Right lobe of liver (tissue), 6 donors: ENCODE results near the gene HHAT. TPM values are rescaled to one million over a fixed set of nuclear protein-coding genes. Genes with fewer than 3 reads are reported as not detected.

ENCODE experiments used
- ATAC-seq, 4 donors: fragments of 200-7000 bp; cut with Tn5 transposase; one replicate each; pipeline ENCODE4 v1.9.1; 2020; ENCODE audit warnings: mild to moderate bottlenecking in 4 of 4, moderate library complexity in 4 of 4
- DNase-seq, 3 donors: peaks; one replicate each; pipeline ENCODE4 v3.0.0-alpha.2; 2020
- H3K27ac ChIP-seq, 3 donors: fragments of 200-600 bp; one replicate each; pipeline ENCODE4 v1.8.0; 2022
- H3K27me3 ChIP-seq, 2 donors: fragments of 200-600 bp; one replicate each; pipeline ENCODE4 v1.8.0; 2022
- H3K36me3 ChIP-seq, 4 donors: fragments of 200-600 bp; sonication (generic) in 1 of 4; one replicate each; pipeline versions ENCODE4 v1.5.1 to v1.8.0; 2017 to 2022; ENCODE audit warnings: control low read depth in 1 of 4
- H3K4me1 ChIP-seq, 4 donors: fragments of 200-600 bp; sonication (generic) in 1 of 4; one replicate each; pipeline versions ENCODE4 v1.5.1 to v1.8.0; 2017 to 2022; ENCODE audit warnings: control low read depth in 1 of 4
- H3K4me3 ChIP-seq, 3 donors: fragments of 200-600 bp; one replicate each; pipeline ENCODE4 v1.8.0; 2022
- H3K9me3 ChIP-seq, 4 donors: fragments of 200-600 bp; sonication (generic) in 1 of 4; one replicate each; pipeline versions ENCODE4 v1.5.1 to v1.8.0; 2017 to 2022; ENCODE audit warnings: control low read depth in 1 of 4
- CTCF ChIP-seq, 4 donors: fragments of 200-600 bp in 3 of 4; fragments of 450-650 bp in 1 of 4; IDR thresholded peaks; one replicate each; pipeline versions ENCODE4 v1.5.1 to v1.8.0; 2016 to 2022; ENCODE audit warnings: antibody characterized with exemption in 4 of 4, mild to moderate bottlenecking in 2 of 4
- POLR2A ChIP-seq: fragments of 450-650 bp; IDR thresholded peaks from one replicate; pipeline ENCODE4 v1.6.1; 2017; ENCODE audit warnings: antibody characterized with exemption, mild to moderate bottlenecking
- WGBS: methylation state at CpG from one replicate; pipeline ENCODE4 v1.1.6; 2018; ENCODE audit warnings: low coverage, low lambda C conversion rate; ENCODE audit not compliant: insufficient coverage; ENCODE audit errors: missing lambda C conversion rate; 5-methylcytosine and 5-hydroxymethylcytosine counted together
- intact Hi-C, 2 donors: fragments of 100-400 bp; cut with DNase I; formaldehyde crosslinking; loops; one replicate each; pipeline versions ENCODE4 v1.11.2 to v1.14.1; 2022
- total RNA-seq, 6 experiments: library from RNA; depleted of rRNA in 2 of 6; stranded (reverse); fragments of >200 nt in 2 of 6; fragmentation: NEBNext Ultra II Directional in 3 of 6; extraction: Animal tissue kit (Norgen Biotek cat#: 25700) in 3 of 6; gene quantifications; one replicate each; pipeline versions ENCODE4 v1.1.0 to v1.2.4, GENCODE V29; 2016 to 2023
- donor health status: DM: no; HTN: yes; CAD: no.
- donor health status: DM: no; HTN: no; CAD: no.
- donor health status: DM: no; HTN: no; CAD: no.
- donor health status: DM: no; HTN: yes; CAD: no.
- donor health status: DM: no; HTN: yes; CAD: no.

HHAT gene
- total RNA-seq, 6 experiments from 2014 or later: 2.2 to 4.1 (median 2.7) TPM

- Histone ChIP-seq H3K36me3 (no peaks in the 10 kb centered on the region), H3K9me3 (no peaks in the 10 kb centered on the region), H3K4me3 (no peak overlapping the region), H3K4me1 (peaks cover 0 to 11% (median 5%) of the 10 kb centered on the region in 4 donors), H3K27ac (no peak overlapping the region), H3K27me3 (no peaks in the 10 kb centered on the region)
- intact Hi-C loops: no loop called here
- ATAC-seq (peak; percentile 50 to 85 (median 69)), DNase-seq (no peak)
- no peak for TF ChIP-seq POLR2A
- TF ChIP-seq CTCF (IDR thresholded peaks at IDR 0.05): no peak
- 54% methylated on average over 3 of the region's 3 CpGs for WGBS
Measured at GRCh38 chr1:210686841-210687240, 358.1 kb downstream of the HHAT start.

GRCh38 chr1:210687582-210688279 is 359.0 kb downstream of the HHAT start:
- Histone ChIP-seq H3K4me1 (peaks cover 0 to 11% (median 5%) of the 10 kb centered on the region in 4 donors), H3K27ac (no peak overlapping the region), H3K9me3 (no peaks in the 10 kb centered on the region), H3K27me3 (no peaks in the 10 kb centered on the region), H3K4me3 (no peak overlapping the region), H3K36me3 (no peaks in the 10 kb centered on the region)
- DNase-seq: no peak
- no peak for TF ChIP-seq CTCF (IDR thresholded peaks at IDR 0.05)
- TF ChIP-seq POLR2A: no peak
- WGBS: 93% methylated on average over 3 of the region's 7 CpGs
- ATAC-seq: no peak
- intact Hi-C loops: no loop called here

GRCh38 chr1:210688512-210689234 is 360.0 kb downstream of the HHAT start:
- peak in 1 of 4 donors; percentile 38 for ATAC-seq
- H3K4me3 ChIP-seq: no peak overlapping the region
- no peaks in the 10 kb centered on the region for H3K27me3 ChIP-seq
- no peak overlapping the region for H3K27ac ChIP-seq
- intact Hi-C loops: no loop called here
- no peaks in the 10 kb centered on the region for H3K9me3 ChIP-seq
- H3K4me1 ChIP-seq: peaks cover 0 to 11% (median 5%) of the 10 kb centered on the region in 4 donors
- WGBS: no CpG with 5 or more reads among the region's 1 CpG
- DNase-seq: no peak
- no peak for TF ChIP-seq POLR2A
- no peak for TF ChIP-seq CTCF (IDR thresholded peaks at IDR 0.05)
- no peaks in the 10 kb centered on the region for H3K36me3 ChIP-seq

- 94% methylated on average over 2 of the region's 3 CpGs for WGBS
- ATAC-seq (no peak), DNase-seq (no peak)
- H3K4me3 ChIP-seq: no peak overlapping the region
- no peak overlapping the region for H3K27ac ChIP-seq
- peaks cover 0 to 11% (median 5%) of the 10 kb centered on the region in 4 donors for H3K4me1 ChIP-seq
- no peaks in the 10 kb centered on the region for H3K36me3 ChIP-seq
- no peaks in the 10 kb centered on the region for H3K27me3 ChIP-seq
- H3K9me3 ChIP-seq: no peaks in the 10 kb centered on the region
- no peak for TF ChIP-seq CTCF (IDR thresholded peaks at IDR 0.05)
- intact Hi-C loops: no loop called here
Measured at GRCh38 chr1:210689826-210690225, 361.1 kb downstream of the HHAT start.
